ENCODE results near the gene USP9X. TPM values are rescaled to one million over a fixed set of nuclear protein-coding genes. Genes with fewer than 3 reads are reported as not detected.
A peak's percentile ranks its signal among the peaks of the same experiment; 100 is the strongest.

Gene USP9X
- total and polyA plus RNA-seq, 2 experiments from 2014 or later = 23.8 to 114 TPM

- H2AFZ ChIP-seq = no peak overlapping the region
- peaks cover 4% of the 10 kb centered on the region for H3K4me1 ChIP-seq (ENCODE audit: insufficient read depth)
- H3K79me2 ChIP-seq = peaks cover 24% of the 10 kb centered on the region
- no peaks in the 10 kb centered on the region for H3K9me2 ChIP-seq (replicated peaks; ENCODE audit: insufficient read depth)
- peaks cover 14% of the 10 kb centered on the region for H4K20me1 ChIP-seq (ENCODE audit: insufficient read depth, poor library complexity, severe bottlenecking)
- no peaks in the 10 kb centered on the region for H3K27me3 ChIP-seq
- no peak overlapping the region for H3K27ac ChIP-seq
- H3K4me2 ChIP-seq = no peak overlapping the region
- no peaks in the 10 kb centered on the region for H3K9me3 ChIP-seq (ENCODE audit: low read depth)
- WGBS (ENCODE audit: low lambda C conversion rate, missing lambda C conversion rate) = 75% methylated on average over 3 of the region's 3 CpGs
- no peaks in the 10 kb centered on the region for H3K36me3 ChIP-seq (replicated peaks; ENCODE audit: insufficient read depth, low read depth)
- TF ChIP-seq EZH2 (IDR thresholded peaks at IDR 0.05; ENCODE audit: borderline replicate concordance) (no peak), EZH2phosphoT487 (IDR thresholded peaks at IDR 0.05; ENCODE audit: low read depth, severe bottlenecking, unreplicated experiment) (no peak), CTCF (IDR thresholded peaks at IDR 0.05; ENCODE audit: poor library complexity) (no peak)
- H3K4me3 ChIP-seq = no peak overlapping the region
- no peak for DNase-seq (ENCODE audit: low spot score)
These were observed 2.5 kb upstream of the USP9X start for GRCh38 chrX:41082783-41083182.

GRCh38 chrX:41084044-41084892 is 977 bp upstream of the USP9X start:
- Histone ChIP-seq H3K27me3 (no peaks in the 10 kb centered on the region), H3K4me1 (ENCODE audit: insufficient read depth) (peaks cover 7% of the 10 kb centered on the region), H3K9me2 (replicated peaks; ENCODE audit: insufficient read depth) (no peaks in the 10 kb centered on the region), H3K4me3 (no peak overlapping the region), H2AFZ (peak overlapping the region; percentile 36), H3K27ac (peak overlapping the region; percentile 100), H3K79me2 (peaks cover 39% of the 10 kb centered on the region), H3K9me3 (ENCODE audit: low read depth) (no peaks in the 10 kb centered on the region), H3K4me2 (peak overlapping the region; percentile 71), H3K36me3 (replicated peaks; ENCODE audit: insufficient read depth, low read depth) (no peaks in the 10 kb centered on the region), H4K20me1 (ENCODE audit: insufficient read depth, poor library complexity, severe bottlenecking) (peaks cover 28% of the 10 kb centered on the region)
- peak; percentile 97 for DNase-seq (ENCODE audit: low spot score)
- TF ChIP-seq EZH2phosphoT487 (IDR thresholded peaks at IDR 0.05; ENCODE audit: low read depth, severe bottlenecking, unreplicated experiment) (no peak), EZH2 (IDR thresholded peaks at IDR 0.05; ENCODE audit: borderline replicate concordance) (no peak), CTCF (IDR thresholded peaks at IDR 0.05; ENCODE audit: poor library complexity) (no peak)
- WGBS (ENCODE audit: low lambda C conversion rate, missing lambda C conversion rate) = 32% methylated on average over 33 of the region's 58 CpGs

- Histone ChIP-seq H3K79me2 (peaks cover 51% of the 10 kb centered on the region), H3K4me3 (peak overlapping the region; percentile 72), H3K27ac (peak overlapping the region; percentile 100), H4K20me1 (ENCODE audit: insufficient read depth, poor library complexity, severe bottlenecking) (peaks cover 41% of the 10 kb centered on the region), H2AFZ (no peak overlapping the region), H3K36me3 (replicated peaks; ENCODE audit: insufficient read depth, low read depth) (no peaks in the 10 kb centered on the region), H3K4me2 (no peak overlapping the region), H3K9me3 (ENCODE audit: low read depth) (no peaks in the 10 kb centered on the region), H3K9me2 (replicated peaks; ENCODE audit: insufficient read depth) (no peaks in the 10 kb centered on the region), H3K27me3 (no peaks in the 10 kb centered on the region), H3K4me1 (ENCODE audit: insufficient read depth) (peaks cover 7% of the 10 kb centered on the region)
- 39% methylated on average over 30 of the region's 39 CpGs for WGBS (ENCODE audit: low lambda C conversion rate, missing lambda C conversion rate)
- no peak for DNase-seq (ENCODE audit: low spot score)
- no peak for TF ChIP-seq EZH2phosphoT487 (IDR thresholded peaks at IDR 0.05; ENCODE audit: low read depth, severe bottlenecking, unreplicated experiment)
- no peak for TF ChIP-seq CTCF (IDR thresholded peaks at IDR 0.05; ENCODE audit: poor library complexity)
- TF ChIP-seq EZH2 (IDR thresholded peaks at IDR 0.05; ENCODE audit: borderline replicate concordance) = no peak
These were observed 250 bp downstream of the USP9X start for GRCh38 chrX:41085512-41085877.
